Activated CD8-positive, alpha-beta T cell treated with anti-CD3 and anti-CD28 coated beads for 36 hours (primary cell): ENCODE results near the gene TBL3. TPM values are rescaled to one million over a fixed set of nuclear protein-coding genes. Genes with fewer than 3 reads are reported as not detected.

ENCODE experiments used
- ATAC-seq: fragments of 200-7000 bp; cut with Tn5 transposase; one replicate; pipeline ENCODE4 v1.10.0; 2021; ENCODE audit warnings: mild to moderate bottlenecking, moderate library complexity
- CTCF ChIA-PET: fragments of 350-600 bp; sonication (Branson Sonifier 250); formaldehyde crosslinking; loops from one replicate; lab custom pipeline; 2021; ENCODE audit warnings: antibody characterized with exemption; lab: Charles Lee
- POLR2A ChIA-PET: fragments of 350-600 bp; sonication (Branson Sonifier 250); formaldehyde crosslinking; loops from one replicate; lab custom pipeline; 2021; ENCODE audit warnings: antibody characterized with exemption; lab: Charles Lee
- DNase-seq: peaks from one replicate; pipeline ENCODE4 v3.0.0-alpha.2; 2020
- H3K27ac Mint-ChIP-seq: one replicate; pipeline ENCODE4 v1.8.0; 2021; ENCODE audit warnings: mild to moderate bottlenecking, mixed read lengths
- H3K27me3 Mint-ChIP-seq: one replicate; pipeline ENCODE4 v1.8.0; 2021; ENCODE audit warnings: mixed read lengths
- H3K36me3 Mint-ChIP-seq: one replicate; pipeline ENCODE4 v1.8.0; 2021; ENCODE audit warnings: low read depth, mixed read lengths
- H3K4me1 Mint-ChIP-seq: one replicate; pipeline ENCODE4 v1.8.0; 2021; ENCODE audit warnings: low read depth, mixed read lengths
- H3K4me3 Mint-ChIP-seq: one replicate; pipeline ENCODE4 v1.8.0; 2021; ENCODE audit warnings: mild to moderate bottlenecking, moderate library complexity, mixed read lengths
- H3K9me3 Mint-ChIP-seq: one replicate; pipeline ENCODE4 v1.8.0; 2021; ENCODE audit warnings: mixed read lengths
- intact Hi-C: fragments of 100-400 bp; cut with micrococcal nuclease; formaldehyde crosslinking; loops from one replicate; pipeline ENCODE4 v1.10.0; 2022
- total RNA-seq, 2 experiments: library from RNA; stranded (reverse); gene quantifications; one replicate each; pipeline ENCODE4 v1.2.3, GENCODE V29; 2021
- TF ChIP-seq, protein P1 (sequence below): fragments of 200-600 bp; IDR thresholded peaks from one replicate; pipeline ENCODE4 v1.8.0; 2022; ENCODE audit warnings: antibody characterized with exemption, mild to moderate bottlenecking

TBL3 gene
- total RNA-seq, 2 experiments from 2014 or later, result 54.4 to 56.0 TPM

DNA sequence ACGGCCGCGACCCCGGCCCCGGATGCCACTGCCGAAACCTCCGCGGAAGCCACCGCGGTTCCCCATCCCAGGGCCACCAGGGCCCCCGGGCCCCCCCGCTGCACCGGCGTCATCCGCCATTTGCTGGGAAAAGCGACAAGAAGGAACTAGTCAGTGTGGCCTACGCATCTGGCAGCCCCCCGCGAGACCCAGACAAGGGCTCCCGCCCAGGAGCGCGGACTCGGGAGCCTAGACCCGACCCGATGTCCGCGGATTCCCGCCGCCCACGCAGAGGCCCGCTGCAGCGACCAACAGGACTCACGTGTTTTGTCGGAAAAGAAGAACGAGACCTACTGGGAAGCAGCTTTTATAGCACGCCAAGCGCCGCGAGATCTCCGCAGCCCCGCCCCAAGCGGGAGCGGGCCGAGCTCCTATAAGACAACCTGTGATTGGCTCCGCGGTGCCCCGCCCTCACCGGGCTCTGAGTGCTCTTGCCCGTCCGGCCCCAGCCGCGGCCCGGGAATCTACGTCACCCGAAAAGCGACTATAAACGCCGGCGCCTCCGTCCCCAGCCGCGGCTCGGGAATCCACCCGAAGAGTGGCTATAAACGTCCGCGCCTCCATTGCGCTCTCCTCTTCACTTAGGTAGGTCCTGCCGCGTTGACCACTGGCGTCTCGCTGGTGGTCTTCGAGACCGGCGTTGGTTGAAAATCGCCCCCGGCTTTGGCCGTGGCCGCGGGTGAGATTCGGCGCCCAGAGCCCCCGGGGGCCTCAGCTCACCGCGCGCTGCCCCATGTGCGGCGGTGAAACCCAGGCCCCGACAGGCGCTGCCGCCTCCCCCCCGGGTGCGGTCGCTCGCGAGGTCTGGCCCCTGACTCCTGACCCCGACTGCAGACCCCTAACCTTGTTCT is 7.1 kb upstream of the TBL3 start, which contains the start of gene RPS2:
Gene RPS2, minus strand, starts transcription at position 321 of the 890 bp plus-strand sequence. Its CDS starts 201 bp downstream, at position 120.
- H3K27ac Mint-ChIP-seq, result peak within 1 kb of the TSS; percentile 96
- H3K4me1 Mint-ChIP-seq, result peaks cover 33% of the 10 kb centered on the region
- peak within 1 kb of the TSS; percentile 98 for H3K4me3 Mint-ChIP-seq
- ATAC-seq (peak; percentile 87), DNase-seq (peak; percentile 99)
- POLR2A ChIA-PET, result interaction anchor here (0.6 to 14.3 kb wide), 35 partner anchors 10 to 803 kb away, joined by 3 to 505 read pairs (median 3); partner anchors contain the start of genes GFER, MEIOB, MSRB1 and NME3
- peaks cover 55% of the 10 kb centered on the region for H3K36me3 Mint-ChIP-seq
- CTCF ChIA-PET, result interaction anchor here (0.9 to 1.4 kb wide), 4 partner anchors 18 to 191 kb away, joined by 3 to 4 read pairs (median 3); partner anchors contain the start of genes GFER and TRAF7
- no peaks in the 10 kb centered on the region for H3K27me3 Mint-ChIP-seq
- intact Hi-C loops, result no loop called here
- TF ChIP-seq, protein P1, sequence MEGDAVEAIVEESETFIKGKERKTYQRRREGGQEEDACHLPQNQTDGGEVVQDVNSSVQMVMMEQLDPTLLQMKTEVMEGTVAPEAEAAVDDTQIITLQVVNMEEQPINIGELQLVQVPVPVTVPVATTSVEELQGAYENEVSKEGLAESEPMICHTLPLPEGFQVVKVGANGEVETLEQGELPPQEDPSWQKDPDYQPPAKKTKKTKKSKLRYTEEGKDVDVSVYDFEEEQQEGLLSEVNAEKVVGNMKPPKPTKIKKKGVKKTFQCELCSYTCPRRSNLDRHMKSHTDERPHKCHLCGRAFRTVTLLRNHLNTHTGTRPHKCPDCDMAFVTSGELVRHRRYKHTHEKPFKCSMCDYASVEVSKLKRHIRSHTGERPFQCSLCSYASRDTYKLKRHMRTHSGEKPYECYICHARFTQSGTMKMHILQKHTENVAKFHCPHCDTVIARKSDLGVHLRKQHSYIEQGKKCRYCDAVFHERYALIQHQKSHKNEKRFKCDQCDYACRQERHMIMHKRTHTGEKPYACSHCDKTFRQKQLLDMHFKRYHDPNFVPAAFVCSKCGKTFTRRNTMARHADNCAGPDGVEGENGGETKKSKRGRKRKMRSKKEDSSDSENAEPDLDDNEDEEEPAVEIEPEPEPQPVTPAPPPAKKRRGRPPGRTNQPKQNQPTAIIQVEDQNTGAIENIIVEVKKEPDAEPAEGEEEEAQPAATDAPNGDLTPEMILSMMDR, result no peak
- H3K9me3 Mint-ChIP-seq, result no peaks in the 10 kb centered on the region

DNA sequence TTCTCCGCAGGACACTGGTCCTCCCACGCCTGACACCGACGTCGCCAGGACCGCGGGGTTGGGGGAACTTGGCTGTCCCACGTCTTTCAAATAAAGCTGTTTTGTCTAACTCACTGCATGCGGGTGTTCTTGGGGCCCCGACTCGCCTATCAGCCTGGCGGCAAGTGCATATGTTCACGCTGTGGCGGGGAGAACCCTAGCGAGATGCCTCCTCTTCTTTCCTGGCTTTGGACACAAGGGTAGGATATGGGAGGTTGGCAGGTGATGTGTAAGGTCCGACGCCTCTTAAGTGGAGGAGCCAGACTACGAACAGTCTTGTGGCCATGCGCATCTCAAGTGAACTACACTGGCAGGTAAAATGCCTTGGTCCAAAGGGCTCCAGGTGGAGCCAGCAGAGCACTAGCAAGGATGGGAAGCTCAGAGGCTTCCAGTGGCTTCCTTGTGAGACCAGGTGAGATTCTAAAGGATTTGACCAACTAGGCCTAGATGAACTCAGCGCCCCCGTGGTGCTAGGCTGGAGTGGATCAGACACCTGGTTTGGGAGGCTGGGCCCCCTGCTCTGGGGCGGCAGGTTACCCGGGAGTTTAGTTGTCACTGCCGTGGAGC is 6.4 kb upstream of the TBL3 start:
- ATAC-seq (no peak), DNase-seq (peak; percentile 31)
- Mint-ChIP-seq H3K27me3 (no peaks in the 10 kb centered on the region), H3K4me3 (peak overlapping the region; percentile 98), H3K9me3 (no peaks in the 10 kb centered on the region), H3K27ac (peak overlapping the region; percentile 96), H3K4me1 (peaks cover 31% of the 10 kb centered on the region), H3K36me3 (peaks cover 49% of the 10 kb centered on the region)
- CTCF ChIA-PET, result interaction anchor here (1.0 to 1.4 kb wide), 2 partner anchors 19 to 38 kb away, joined by 3 to 4 read pairs; partner anchors contain the start of gene GFER
- TF ChIP-seq, protein P1, result no peak
- intact Hi-C loops, result no loop called here
- POLR2A ChIA-PET, result interaction anchor here (0.7 to 14.3 kb wide), 24 partner anchors 10 to 250 kb away, joined by 3 to 505 read pairs (median 4); partner anchors contain the start of genes EME2, GFER, MRPS34 and MSRB1

DNA sequence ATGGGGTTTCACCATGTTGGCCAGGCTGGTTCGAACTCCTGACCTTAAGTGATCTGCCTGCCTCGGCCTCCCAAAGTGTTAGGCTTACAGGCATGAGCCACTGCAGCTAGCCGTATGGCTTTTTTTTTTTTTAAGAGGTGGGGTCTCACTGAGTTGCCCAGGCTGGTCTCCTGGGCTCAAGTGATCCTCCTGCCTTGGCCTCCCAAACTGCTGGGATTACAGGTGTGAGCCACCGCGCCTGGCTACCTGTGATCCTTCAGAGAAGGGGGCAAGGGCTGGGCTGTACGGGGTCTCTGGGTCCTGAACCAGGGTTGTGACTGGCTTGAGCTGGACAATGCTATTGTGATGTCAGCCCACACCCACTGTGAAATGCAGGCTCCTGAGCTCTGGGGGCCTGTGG is 5.4 kb upstream of the TBL3 start, which contains the start of gene RNF151:
Gene RNF151, plus strand, starts transcription at position 397 of the 400 bp plus-strand sequence. CDS start 26 bp downstream, outside the sequence.
- Mint-ChIP-seq H3K27me3 (no peaks in the 10 kb centered on the region), H3K4me1 (peaks cover 28% of the 10 kb centered on the region), H3K36me3 (peaks cover 42% of the 10 kb centered on the region), H3K9me3 (no peaks in the 10 kb centered on the region), H3K4me3 (peak within 1 kb of the TSS; percentile 98), H3K27ac (peak within 1 kb of the TSS; percentile 96)
- POLR2A ChIA-PET, result interaction anchor here (0.7 to 14.3 kb wide), 7 partner anchors 18 to 194 kb away, joined by 3 to 505 read pairs (median 8); partner anchors contain the start of genes EME2, GFER, MRPS34 and MSRB1
- DNase-seq (no peak), ATAC-seq (no peak)
- intact Hi-C loops, result no loop called here
- CTCF ChIA-PET, result no interaction called here
- TF ChIP-seq, protein P1, result no peak

DNA sequence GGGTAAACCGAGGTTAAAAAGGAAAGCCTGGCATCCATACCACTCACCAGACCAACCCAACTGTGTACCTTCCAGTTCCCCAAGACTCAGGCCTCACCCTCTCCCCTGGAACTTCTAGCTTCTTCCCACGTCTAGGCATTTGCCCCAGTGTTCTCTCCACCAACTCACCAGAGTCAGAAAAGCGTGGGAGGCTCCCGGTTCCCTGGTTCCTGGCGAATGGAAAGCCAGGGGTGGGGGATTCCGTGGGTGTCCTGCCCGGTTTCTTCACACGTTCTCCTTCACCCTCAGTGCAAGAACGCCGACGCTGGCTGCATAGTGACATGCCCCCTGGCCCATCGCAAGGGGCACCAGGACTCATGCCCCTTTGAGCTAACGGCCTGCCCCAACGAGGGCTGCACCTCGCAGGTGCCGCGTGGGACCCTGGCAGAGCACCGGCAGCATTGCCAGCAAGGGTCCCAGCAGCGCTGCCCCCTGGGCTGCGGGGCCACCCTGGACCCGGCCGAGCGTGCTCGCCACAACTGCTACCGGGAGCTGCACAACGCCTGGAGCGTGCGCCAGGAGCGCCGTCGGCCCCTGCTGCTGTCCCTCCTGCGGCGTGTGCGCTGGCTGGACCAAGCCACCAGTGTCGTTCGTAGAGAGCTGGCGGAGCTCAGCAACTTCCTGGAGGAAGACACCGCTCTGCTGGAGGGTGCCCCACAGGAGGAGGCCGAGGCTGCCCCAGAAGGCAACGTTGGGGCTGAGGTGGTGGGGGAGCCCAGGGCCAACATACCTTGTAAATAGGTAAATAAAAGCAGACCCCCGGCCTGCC is 3.5 kb upstream of the TBL3 start:
- DNase-seq, result no peak
- intact Hi-C loops, result no loop called here
- no peak for ATAC-seq
- Mint-ChIP-seq H3K4me3 (no peak overlapping the region), H3K27me3 (no peaks in the 10 kb centered on the region), H3K9me3 (no peaks in the 10 kb centered on the region), H3K27ac (no peak overlapping the region), H3K36me3 (peaks cover 33% of the 10 kb centered on the region), H3K4me1 (peaks cover 23% of the 10 kb centered on the region)
- CTCF ChIA-PET, result interaction anchor here (0.6 kb wide), 1 partner anchor 36 kb away, joined by 3 read pairs; no protein-coding TSS in a partner anchor
- POLR2A ChIA-PET, result interaction anchor here (7.6 to 14.3 kb wide), 2 partner anchors 16 to 185 kb away, joined by 80 to 505 read pairs; partner anchors contain the start of genes GFER, NOXO1, SYNGR3 and TBL3
- TF ChIP-seq, protein P1, result no peak
